GM19035 (cell line): ENCODE data around the gene SLBP.
"Not testable (repeated sequence)": the region's sequence is repeated elsewhere in the genome, so short reads cannot be mapped to it uniquely, and the experiment has no call there.

Experiments used
- ATAC-seq: cut with Tn5 transposase; IDR thresholded peaks from one replicate; pipeline ENCODE4 v1.9.1; 2021; ENCODE audit not compliant: unreplicated experiment

Gene SLBP

DNA sequence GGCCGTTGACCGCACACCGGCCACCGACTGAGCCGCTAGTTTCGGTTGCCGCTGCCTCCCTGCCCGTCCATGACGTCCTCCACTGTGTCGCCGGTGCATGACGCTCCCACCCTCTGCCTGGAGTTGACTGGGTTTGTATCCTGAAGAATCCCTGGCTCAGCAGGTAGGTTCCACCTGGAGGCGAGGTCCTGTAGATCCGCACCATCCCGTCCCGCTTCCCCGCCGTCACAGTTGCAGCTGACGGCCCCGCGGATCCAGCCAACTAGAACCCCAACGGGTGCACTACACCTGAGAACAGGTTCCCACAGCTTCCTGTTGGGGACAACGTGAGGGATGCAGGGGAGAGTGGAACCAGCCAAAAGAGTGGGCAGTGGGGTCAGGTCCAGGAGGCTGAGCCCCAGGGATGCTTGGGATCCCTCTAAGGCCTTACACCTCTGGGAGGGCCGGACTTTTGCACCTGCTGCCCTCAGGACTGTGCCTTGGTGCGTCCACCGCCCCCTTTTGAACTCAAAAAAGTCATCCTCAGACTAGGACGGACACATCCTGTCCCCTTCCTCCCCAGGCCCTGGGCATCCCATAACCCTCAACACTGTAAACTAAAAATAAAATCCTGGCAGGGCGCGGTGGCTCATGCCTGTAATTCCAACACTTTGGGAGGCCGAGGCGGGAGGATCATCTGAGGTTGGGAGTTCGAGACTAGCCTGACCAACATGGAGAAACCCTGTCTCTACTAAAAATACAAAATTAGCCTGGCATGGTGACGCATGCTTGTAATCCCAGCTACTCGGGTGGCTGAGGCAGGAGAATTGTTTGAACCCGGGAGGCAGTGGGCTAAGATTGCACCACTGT lies 1.1 kb upstream of the SLBP start:
- no peak for ATAC-seq

DNA sequence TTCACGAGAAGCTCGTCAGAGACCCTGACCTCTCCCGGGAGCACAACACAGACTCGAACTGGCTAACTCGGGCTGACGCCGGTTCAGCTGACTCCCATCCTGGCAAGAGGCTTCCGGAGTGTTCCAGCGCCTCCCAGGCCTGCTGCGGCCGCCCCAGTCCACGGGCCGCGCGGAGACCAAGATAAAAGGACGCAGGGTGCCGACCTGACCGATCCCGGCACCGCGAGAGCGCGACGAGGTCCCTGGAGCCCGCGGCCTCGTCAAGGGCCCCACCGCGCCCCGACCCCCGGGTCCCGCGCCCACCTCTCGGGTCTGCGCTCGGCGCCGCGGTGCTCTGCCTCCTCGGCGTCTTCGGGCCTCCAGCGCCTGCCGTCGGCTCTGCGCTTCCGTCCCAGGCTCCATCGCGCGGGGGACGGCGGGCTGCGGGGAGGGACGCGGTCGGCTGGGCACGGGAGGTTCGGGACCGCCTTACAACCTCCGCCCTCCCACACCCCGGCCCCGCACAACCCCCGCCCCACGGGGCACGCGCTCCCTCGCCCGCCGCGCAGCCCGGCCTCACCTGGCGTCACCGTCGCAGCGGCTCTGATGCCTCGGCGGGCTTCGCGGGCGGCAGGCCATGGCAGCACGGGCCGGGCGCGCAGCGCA lies 426 bp downstream of the SLBP start:
- peak; percentile 16 for ATAC-seq

DNA sequence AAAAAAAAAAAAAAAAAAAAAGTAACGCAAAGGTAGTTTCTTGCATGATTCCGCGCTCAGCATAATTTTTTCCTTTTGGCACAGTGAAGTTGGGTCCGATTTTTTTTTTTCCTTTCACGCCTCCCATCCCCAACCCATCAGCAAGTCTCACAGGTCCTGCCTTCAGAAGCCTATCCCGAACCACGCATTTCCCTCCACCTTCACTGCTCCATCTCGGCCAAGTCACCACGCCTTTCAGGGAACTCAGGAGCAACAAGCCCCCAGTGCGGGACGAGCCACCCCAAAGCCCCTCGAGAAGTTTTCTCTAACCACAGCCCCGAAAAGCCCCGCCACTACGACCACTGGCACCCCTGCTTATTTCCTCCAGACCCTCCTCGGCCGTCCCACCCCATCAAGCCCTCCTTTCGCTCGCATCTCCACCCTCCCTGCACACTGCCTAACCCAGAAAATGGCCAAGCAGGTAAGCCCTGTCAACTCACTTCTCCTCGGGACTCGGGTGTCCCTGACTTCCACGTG lies 1.0 kb downstream of the SLBP start:
- no peak for ATAC-seq

DNA sequence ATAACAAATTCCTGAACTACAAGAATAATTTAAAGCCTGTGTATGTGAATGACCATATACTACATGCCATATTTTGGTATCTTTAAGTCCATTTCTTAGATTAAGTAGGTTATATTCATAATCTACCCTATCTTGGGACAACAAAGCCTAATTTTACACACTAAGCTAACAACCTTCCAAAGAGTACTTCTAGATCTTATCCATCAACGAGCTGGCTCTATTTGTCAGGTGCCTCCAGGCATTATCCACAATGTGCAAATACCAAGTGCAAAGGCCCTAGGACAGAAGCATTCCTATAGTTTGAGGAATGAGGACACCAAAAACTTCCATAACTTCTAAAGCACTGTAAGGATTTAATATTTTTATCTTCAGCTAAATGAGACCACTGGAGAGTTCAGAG lies 3.5 kb downstream of the SLBP start:
- ATAC-seq, result no peak

DNA sequence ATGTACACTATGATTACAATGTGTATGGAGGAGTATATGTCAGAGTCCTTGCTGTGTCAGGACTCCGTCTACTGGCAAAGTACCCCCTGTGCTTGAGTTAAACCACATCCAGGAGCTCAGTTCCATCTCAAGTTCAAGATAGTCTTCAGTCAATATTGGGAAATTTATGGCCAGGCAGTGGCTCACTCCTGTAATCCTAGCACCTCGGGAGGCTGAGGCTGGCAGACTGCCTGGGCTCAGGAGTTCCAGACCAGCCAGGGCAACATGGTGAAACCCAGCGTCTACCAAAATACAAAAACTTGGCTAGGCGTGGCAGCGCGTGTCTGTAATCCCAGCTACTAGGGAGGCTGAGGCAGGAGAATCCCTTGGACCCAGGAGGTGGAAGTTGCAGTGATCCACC lies 5.8 kb downstream of the SLBP start:
- no peak for ATAC-seq

DNA sequence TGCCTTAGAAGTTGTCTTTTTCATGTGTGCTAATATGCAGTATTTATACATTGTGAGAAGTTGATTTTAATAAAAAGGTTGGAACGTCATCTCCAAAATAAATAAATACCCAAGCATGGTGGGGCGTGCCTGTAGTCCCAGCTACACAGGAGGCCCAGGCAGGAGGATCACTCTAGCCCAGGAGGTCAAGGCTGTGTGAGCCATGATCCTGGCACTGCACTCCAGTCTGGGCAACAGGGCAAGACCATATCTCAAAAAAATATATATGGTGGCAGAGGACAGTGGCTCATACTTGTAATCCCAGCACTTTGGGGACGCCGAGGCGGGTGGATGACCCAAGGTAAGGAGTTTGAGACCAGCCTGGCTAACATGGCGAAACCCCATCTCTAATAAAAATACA lies 6.4 kb downstream of the SLBP start:
- ATAC-seq, result no peak

DNA sequence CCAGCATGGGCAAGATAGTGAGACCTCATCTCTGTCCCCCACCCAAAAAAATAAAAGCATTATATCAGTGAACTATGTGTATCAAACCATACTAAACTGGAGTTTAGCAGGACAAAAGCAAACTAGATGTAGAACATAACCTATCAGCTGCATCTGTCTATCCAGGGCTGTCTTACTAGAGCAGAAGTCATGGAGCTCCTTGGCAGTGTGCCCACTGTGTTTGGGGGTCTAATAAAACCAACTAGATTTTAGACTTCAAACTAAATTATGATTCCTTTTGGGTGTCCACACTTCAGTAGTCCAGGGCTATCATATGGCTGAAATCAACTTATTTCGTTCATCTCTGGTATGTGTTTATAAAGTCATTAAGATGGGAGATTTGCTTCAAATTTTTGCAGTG lies 8.3 kb downstream of the SLBP start:
- no peak for ATAC-seq

DNA sequence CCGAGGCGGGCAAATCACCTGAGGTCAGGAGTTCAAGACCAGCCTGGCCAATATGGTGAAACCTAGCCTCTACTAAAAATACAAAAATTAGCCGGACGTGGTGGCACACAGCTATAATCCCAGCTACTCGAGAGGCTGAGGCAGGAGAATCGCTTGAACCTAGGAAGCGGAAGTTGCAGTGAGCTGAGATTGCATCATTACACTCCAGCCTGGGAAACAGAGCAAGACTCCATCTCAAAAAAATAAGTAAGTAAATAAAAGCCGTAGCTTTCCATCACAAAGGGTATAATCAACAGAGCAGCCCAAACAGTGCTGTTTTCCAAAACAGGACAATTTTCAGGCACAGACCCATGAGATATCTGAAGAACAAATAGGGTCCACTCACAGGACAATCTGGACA lies 10.4 kb downstream of the SLBP start:
- ATAC-seq, result not testable (repeated sequence)

DNA sequence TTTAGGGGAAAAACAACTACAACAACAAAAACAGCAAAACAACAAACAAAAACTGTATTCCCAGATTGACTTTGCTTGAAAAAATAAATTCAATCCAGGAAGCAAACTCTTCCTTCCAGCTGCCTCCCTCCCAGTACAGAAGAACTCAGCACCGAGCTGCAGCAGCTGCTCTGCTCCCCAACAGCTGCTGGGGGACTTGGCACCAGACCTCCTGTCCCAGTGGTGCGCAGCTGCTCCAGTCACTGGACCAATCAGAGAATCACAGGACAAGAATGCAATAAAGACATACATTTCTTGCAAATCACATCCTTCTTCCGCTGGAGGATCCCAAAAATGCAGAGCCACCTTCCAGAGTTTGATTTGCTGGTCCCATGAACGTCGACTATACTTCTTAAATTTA lies 16.2 kb downstream of the SLBP start:
- ATAC-seq, result no peak

DNA sequence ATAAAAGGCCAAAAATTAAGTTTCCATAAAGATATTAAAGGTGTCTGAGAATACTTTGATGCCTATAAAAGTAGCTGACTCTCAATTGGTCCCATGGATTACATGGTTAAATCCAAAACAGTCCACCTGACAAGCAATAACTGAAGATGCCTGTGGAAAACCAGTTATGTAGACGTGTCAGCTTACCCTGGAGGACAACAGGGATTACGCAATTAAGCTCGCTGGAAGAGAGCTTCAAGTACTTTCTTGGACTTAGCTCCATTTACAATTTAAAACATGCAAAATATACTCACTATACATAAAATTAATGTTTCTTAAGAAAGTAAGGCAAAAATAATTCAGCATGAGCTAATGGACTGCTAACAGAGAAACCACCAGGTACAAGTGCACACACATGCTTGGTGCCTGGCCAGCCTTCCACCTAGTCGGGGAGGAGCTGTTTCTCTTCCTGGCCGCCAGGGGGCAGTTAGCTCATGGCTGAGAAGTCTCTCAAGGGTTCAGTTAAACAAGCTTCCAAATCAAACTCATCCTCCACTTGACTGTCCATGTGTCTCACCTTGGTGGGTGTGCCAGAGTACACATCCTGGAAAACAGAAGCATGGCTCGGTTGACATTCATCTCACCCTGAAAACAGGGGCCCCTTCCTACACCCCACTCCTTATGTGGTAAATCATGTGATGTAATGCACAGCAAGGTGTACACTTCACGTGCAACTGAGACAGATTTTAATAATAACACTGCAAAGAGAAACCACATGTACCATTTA lies 18.8 kb downstream of the SLBP start:
- ATAC-seq, result no peak

DNA sequence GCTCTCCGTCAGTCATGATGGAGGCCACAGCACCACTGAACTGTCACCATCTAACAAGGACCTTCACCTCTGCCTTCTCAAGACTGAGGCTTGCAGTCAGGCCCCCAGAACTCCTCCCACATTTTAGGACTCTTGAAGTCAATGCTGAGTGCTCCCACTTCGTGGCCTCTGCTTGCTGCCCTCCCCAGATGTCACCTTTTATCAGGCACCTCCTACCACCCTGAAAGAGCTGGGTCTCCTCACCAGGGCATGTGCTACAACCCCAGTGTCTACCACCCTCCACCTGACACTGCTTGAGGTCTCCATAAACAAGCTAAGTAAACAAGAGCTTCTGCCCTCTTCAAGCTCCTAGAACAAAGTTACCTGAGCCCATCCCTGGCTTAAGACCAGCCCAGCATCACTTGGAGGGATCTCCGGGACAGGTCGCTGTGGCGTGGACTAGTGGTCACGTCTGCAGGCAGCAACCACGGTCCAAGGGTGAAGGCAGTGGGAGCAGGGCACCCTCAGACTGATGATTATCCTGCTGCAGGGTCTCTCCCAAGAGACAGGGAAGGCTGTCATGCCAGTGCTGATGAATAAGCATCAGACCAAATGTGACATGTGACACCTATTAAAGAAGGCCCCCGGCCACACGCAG lies 20.3 kb downstream of the SLBP start:
- ATAC-seq, result no peak

DNA sequence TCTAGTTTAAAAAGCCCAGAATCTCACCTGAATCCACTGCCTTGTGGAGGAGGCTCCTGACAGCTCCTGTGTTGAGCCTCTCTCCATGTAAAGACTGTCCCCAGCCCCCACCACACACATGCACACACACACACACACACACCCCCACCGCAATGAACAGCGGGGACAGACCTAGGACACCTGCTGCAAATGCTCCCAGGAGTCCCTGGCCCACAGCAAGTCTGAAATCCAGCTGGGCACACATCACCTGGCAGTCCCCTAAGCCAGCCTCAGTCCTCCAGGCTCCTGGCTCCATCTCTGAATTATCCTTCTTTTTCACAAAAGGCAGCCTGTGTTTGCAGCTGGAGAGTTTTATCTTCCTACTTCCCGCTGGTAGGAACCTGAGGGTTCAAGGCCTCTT lies 21.4 kb downstream of the SLBP start:
- ATAC-seq, result no peak

DNA sequence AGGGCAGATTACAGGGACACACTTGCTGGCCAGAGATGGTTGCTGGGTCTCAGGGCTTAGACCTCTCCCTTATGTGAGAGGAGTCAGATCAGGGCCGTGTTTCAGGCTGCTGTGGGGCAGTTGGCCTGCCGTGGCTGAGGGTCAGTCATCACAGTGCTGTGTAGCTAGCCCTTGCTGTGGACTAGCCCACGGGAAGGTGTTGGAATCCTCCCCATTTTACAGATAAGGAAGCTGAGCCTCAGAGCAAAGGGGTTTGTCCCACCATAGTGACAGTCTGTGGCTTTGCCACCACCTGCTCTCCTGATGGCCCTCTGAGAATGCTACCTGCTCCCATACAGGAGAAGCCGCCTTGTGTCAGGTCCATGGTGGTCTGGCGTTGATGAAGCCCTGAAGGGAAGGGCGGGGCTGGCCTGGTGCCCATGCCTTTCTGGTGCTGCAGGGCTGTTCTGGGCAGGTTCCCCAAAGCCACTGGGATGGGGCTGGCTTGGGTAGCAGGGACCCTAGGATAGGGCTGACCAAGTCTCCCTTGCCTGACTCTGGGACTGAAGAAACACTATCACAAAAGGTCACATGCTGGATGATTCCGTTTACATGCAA lies 25.6 kb downstream of the SLBP start:
- ATAC-seq, result no peak

DNA sequence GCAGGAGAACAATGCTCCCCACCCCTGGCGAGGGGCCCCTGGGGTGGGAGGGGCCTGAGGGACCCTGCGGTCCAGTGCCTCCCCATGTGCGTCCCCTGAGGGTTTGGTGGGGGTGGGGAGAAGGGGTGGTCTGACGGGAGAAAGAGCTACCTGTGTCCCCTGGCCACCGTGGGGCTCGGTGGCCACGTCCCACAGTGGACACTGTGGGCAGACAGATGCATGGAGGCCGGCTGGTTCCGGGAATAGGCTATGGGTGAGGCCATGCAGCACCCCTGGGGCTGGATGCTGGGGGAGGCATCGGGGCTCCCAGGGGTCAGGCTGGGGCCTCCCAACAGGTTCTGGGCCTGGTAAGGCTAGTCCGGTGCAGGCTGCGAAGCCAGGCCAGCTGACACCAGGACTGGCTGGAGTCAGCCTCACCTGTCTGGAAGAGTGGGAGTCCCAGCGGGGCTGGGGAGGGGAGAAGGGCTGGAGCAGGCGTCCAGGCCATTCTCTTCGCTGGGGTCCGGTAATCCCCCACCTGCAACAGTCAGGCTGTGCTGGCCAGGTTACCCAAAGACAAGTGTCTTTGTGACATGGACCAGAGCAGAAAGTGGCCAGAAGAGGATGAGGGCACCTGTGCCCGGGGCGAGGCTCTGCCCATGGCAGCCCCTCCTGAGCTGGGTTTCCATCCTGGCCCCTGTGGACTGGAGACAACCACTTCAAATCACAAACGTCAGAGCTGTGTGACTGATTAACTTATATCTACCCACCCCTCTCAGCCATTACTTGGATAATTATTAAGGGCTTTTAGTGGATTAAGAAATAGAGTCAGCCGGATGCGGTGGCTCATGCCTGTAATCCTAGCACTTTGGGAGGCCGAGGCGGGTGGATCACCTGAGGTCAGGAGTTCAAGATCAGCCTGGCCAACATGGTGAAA lies 26.6 kb downstream of the SLBP start:
- no peak for ATAC-seq

DNA sequence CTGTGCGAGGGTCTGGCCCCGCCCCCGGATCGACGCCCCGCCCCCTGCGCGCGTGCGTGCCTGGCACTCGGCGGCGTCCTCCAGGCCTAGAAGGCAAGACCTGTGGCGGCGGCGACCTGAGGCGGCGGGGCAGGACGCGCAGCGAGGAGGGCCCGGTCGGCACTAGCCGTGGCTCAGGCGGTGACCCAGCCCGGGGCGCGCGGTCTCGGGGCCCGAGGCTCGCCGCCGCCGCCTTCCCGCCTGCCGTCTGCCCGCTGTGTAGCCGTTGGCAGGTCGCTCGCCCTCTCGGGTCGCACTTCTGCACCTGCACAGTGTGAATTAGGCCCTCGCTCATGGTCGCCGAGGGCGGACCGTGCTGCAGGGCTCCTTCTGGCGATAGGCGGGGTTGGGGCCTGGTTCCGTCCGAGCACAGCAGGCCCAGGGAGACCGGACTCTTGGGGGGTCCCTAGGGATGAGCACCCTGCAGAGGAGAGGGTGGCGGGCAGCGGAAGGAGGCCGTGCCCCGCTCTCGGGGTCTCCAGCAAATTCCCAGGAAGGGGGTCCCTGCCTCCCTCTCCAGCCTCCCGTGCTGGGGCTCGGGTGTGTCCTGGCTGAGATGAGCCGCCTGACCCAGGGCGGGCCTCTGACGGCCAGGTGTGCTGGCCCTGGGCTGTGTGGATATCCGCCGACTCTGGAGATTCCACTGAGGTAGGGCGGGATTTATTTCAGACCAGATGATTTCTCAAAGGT lies 27.4 kb downstream of the SLBP start:
- ATAC-seq, result peak; percentile 30

DNA sequence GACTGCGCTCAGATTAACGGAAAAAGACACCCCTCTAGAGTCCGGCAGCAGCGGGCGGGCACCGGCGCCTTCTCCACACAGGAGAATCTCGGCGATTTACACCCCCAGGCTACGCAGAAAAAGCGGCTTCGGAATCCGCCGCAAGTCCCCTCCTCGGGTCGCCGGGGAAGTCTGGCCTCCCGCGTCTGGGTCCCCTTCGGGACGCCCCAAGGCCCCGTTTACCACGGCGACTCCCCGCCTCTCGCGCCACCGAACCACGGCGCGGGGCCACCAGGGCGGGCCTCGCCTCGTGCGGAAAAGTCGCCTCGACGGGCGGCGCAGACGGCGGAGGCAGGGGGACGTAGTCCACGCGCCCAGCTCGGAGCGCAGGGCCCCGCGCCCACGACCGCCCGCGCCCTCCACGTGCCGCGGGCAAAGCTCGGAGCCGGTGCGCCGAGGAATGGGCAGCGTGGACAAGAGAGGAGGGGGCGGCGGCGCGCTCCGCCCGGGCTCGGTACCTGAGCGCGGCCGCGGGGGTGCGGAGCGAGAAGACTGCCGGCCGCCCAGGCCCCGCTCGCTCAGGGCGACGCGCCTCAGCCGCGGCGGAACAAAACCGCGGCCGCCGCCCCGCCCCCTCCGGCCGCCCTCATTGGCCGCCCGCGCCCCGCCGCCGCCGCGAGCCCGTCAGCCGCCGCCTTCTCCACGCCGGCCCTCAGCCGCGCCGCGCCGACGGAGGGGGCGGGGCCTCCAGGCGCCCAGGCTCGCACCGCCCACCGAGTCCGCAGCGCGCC lies 28.2 kb downstream of the SLBP start, which contains the start of gene FAM53A:
Gene FAM53A (minus strand): TSS at position 578 of the 770 bp plus-strand sequence. CDS start 15,572 bp downstream, outside the sequence.
- peak; percentile 88 for ATAC-seq

DNA sequence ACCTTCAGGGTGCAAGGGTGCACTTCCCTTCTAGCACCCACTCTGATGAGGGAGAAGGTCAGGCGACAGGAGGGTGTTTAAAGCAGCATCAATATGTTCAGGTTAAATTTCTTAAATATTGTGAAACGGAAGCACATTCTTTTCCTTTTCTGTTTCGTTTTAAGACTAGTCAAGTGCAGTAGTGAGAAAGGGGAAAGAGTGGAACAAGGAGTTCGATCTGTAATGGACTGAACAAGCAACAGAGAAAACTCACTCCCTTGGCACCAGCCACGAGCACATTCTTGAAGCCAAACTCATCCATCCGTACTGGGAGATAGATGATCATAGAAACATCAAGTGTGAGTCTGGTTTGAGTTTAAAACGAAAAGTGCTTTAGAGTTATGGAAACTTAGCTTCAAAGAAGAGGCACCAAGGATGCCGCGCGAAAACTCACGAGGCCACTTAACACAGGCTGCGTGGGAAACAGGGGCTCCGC lies 28.8 kb downstream of the SLBP start:
- no peak for ATAC-seq

DNA sequence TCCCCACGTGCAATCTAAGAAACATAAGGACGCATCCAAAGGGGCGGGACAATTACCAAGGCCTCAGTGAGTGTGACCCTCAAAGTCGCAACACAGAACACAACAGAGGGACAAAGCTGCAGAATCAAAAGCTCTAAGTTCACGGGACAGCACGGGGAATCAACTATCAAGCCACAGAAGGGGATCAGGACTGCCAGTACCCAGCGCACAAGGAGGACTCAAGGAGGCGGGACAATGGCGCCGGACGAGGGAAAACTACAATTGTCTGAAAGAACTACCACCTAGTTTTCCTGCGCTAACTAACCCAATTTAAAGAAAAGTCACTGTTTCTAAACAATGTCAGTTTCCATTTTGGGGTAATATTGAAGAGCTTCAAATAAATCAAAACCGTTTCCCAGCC lies 29.3 kb downstream of the SLBP start:
- ATAC-seq, result no peak
